ENCODE measurements around the gene CBLL2. TPM values are rescaled to one million over a fixed set of nuclear protein-coding genes. Genes with fewer than 3 reads are reported as not detected.

Gene CBLL2
- total RNA-seq, 2 donors from 2014 or later = not detected

- DNase-seq (ENCODE audit: low spot score in 2 of 2) = no peak
- Mint-ChIP-seq H3K9me3 (no peaks in the 10 kb centered on the region), H3K36me3 (no peaks in the 10 kb centered on the region), H3K27ac (no peak overlapping the region)
- ATAC-seq = no peak
These were observed 42.4 kb downstream of the CBLL2 start for GRCh38 chrX:22315151-22315550.

GRCh38 chrX:22320236-22320873 lies 47.6 kb downstream of the CBLL2 start:
- Mint-ChIP-seq H3K36me3 (no peaks in the 10 kb centered on the region), H3K27ac (no peak overlapping the region), H3K9me3 (peaks cover 0 to 5% of the 10 kb centered on the region in 2 donors)
- DNase-seq (ENCODE audit: low spot score in 2 of 2) (no peak), ATAC-seq (no peak)

- ATAC-seq (no peak), DNase-seq (ENCODE audit: low spot score in 2 of 2) (no peak)
- Mint-ChIP-seq H3K9me3 (peaks cover 0 to 5% of the 10 kb centered on the region in 2 donors), H3K27ac (no peak overlapping the region), H3K36me3 (no peaks in the 10 kb centered on the region)
These were observed 50.8 kb downstream of the CBLL2 start for GRCh38 chrX:22323541-22323940.

Other genes starting within 250 kb of the CBLL2 start
- gene PHEX, start 240.6 kb upstream of the CBLL2 start, total RNA-seq = 1 to 10 TPM in 1 of 2 donors, under 1 TPM in 1; 0.93 to 1.5 TPM